WI38 (cell line): ENCODE results near the gene CDH22.

ENCODE experiments used
- H3K4me3 ChIP-seq: 2 replicates; pipeline ENCODE4 v1.5.1; 2011; ENCODE audit warnings: low read depth, mild to moderate bottlenecking, control low read depth, low read length
- TF ChIP-seq, protein P1 (sequence below): IDR thresholded peaks from 2 replicates; pipeline ENCODE4 v1.5.1; 2012; ENCODE audit warnings: low read depth, mild to moderate bottlenecking, control low read depth, low read length

CDH22 gene

DNA sequence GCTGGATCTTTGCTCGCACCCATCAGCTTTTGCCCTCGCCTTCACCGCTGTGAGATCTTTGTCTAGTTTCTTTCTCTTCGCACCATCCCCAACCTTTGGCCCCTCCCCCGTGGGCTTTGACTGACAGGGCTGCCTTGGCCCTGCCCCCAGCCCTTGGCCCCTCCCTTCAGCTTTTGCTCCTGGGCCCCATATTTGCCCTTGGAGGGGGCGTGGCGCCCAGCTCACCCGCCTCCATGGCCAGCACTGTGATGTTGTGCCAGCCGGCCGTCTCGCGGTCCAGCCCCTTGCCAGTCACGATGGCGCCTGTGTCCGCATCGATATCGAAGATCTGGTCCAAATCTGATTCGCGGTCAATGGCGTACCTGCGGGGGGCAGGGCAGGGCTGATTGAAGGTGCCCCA is 109.1 kb downstream of the CDH22 start:
- TF ChIP-seq, protein P1, sequence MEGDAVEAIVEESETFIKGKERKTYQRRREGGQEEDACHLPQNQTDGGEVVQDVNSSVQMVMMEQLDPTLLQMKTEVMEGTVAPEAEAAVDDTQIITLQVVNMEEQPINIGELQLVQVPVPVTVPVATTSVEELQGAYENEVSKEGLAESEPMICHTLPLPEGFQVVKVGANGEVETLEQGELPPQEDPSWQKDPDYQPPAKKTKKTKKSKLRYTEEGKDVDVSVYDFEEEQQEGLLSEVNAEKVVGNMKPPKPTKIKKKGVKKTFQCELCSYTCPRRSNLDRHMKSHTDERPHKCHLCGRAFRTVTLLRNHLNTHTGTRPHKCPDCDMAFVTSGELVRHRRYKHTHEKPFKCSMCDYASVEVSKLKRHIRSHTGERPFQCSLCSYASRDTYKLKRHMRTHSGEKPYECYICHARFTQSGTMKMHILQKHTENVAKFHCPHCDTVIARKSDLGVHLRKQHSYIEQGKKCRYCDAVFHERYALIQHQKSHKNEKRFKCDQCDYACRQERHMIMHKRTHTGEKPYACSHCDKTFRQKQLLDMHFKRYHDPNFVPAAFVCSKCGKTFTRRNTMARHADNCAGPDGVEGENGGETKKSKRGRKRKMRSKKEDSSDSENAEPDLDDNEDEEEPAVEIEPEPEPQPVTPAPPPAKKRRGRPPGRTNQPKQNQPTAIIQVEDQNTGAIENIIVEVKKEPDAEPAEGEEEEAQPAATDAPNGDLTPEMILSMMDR = no peak

GRCh38 chr20:46196990-46197389 is 111.3 kb downstream of the CDH22 start:
- H3K4me3 ChIP-seq = no peak overlapping the region

More for the DNA sequence above, 109.1 kb downstream of the CDH22 start:
- H3K4me3 ChIP-seq = no peak overlapping the region

DNA sequence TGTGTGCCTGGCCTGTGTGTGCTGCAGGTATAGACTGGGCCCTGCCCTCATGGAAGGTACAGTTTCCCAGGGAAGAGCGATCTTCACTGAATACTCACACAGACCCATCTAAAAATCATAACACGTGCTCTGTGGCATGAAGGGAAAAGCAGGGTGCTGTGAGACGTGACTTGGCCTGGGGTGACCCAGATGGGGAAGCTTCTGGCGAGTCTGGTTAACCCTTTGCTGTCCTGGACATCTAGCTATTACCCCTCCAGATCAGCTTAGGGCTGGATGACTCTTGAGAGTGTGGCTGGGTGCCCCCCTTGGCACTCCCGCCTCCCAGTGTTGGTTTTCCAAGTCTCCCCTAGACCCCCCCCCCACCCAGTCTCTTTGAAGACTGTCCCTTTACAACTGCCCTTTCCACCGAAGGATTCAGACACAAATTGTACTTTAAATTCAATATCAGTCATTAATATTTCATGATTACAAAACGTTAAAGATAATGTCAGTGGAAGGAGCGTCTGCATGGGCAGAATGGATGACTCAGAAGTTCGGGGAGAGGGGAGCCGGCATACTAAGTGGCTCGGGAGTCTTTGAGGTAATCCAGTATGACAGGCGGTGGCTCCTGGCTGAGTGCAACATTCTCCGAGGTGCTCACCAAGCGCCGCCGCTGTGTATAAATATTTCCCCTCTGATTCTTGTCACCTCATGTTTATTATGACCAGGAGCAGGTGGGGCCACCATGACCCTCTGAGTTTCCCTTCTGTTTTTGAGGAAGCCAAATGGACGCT is 112.8 kb downstream of the CDH22 start:
- TF ChIP-seq, protein P1 = no peak
- H3K4me3 ChIP-seq = no peak overlapping the region

More at GRCh38 chr20:46196990-46197389, 111.3 kb downstream of the CDH22 start:
- TF ChIP-seq, protein P1 = no peak

- TF ChIP-seq, protein P1 = no peak
- no peak overlapping the region for H3K4me3 ChIP-seq
Measured at GRCh38 chr20:46194409-46194808, 113.9 kb downstream of the CDH22 start.

GRCh38 chr20:46192376-46192944 is 115.8 kb downstream of the CDH22 start:
- TF ChIP-seq, protein P1 = no peak
- H3K4me3 ChIP-seq = no peak overlapping the region

DNA sequence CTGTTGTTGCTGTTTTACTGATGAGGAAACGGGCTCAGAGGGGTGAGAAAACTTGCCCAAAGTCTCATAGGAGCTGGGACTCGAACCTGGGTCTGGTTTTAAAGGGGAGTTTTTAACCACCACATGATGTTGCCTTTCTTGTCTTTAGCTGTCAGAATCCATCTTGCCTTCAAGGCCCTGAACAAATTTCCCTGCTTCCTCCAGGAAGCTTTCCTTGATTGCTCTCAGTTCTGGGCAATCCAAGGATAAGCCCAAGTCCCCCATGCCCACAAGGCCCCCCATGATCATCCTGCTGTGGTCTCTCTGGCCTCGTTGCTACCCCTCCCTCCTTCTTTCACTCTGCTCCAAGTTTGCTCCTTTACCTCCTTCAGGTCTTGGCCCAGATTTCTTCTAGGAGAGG is 116.7 kb downstream of the CDH22 start:
- H3K4me3 ChIP-seq = no peak overlapping the region
- TF ChIP-seq, protein P1 = no peak

GRCh38 chr20:46191168-46191540 is 117.1 kb downstream of the CDH22 start:
- TF ChIP-seq, protein P1 = no peak
- no peak overlapping the region for H3K4me3 ChIP-seq
